Epithelial cell of esophagus (primary cell): ENCODE data around the gene MUC5B.

Experiments used
- DNase-seq: peaks from one replicate; pipeline ENCODE4 v3.0.0; 2010; ENCODE audit warnings: low read depth
- H3K4me3 ChIP-seq: 2 replicates; pipeline ENCODE4 v1.5.1; 2011; ENCODE audit warnings: mild to moderate bottlenecking, low read length, control low read depth
- TF ChIP-seq, protein P1 (sequence below): IDR thresholded peaks from 2 replicates; pipeline ENCODE4 v1.5.1; 2011; ENCODE audit warnings: low read depth, mild to moderate bottlenecking, low read length, control low read depth, inconsistent platforms; ENCODE audit not compliant: insufficient read depth; ENCODE audit errors: missing control alignments

MUC5B gene

DNA sequence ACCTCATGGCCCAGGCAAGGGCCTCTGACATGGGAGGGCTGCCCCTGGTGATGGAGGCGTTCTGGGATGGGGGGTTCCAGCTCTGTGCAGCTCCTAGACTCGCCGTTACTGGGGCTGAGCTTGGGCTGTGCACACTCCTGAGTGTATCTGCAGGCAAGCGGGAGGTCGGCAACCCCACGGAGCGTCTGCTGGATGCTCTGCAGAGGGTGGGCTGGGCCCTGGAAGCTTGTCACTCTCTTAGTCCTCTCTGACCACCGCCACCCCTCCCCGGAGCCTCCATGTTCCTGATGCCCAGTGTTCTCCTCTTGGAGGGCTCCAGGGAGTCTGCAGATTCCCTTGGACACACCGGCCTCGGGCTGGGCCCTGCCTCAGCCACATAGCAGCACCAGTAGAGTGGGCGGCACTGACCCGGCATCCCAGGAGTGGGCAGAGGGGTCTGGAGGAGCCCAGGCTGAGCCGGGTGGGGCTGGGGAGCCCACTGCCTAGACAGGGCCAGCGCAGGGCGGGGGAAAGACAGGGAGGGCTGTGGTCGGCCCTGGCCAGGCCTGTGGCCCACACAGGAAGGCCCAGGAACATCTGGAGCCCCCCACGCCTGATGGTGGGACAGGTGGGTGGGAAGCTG is 20.6 kb upstream of the MUC5B start:
- no peak overlapping the region for H3K4me3 ChIP-seq
- no peak for DNase-seq
- TF ChIP-seq, protein P1, sequence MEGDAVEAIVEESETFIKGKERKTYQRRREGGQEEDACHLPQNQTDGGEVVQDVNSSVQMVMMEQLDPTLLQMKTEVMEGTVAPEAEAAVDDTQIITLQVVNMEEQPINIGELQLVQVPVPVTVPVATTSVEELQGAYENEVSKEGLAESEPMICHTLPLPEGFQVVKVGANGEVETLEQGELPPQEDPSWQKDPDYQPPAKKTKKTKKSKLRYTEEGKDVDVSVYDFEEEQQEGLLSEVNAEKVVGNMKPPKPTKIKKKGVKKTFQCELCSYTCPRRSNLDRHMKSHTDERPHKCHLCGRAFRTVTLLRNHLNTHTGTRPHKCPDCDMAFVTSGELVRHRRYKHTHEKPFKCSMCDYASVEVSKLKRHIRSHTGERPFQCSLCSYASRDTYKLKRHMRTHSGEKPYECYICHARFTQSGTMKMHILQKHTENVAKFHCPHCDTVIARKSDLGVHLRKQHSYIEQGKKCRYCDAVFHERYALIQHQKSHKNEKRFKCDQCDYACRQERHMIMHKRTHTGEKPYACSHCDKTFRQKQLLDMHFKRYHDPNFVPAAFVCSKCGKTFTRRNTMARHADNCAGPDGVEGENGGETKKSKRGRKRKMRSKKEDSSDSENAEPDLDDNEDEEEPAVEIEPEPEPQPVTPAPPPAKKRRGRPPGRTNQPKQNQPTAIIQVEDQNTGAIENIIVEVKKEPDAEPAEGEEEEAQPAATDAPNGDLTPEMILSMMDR, result no peak

- peak; percentile 15 for DNase-seq
- no peak overlapping the region for H3K4me3 ChIP-seq
- TF ChIP-seq, protein P1, result peak; percentile 75
Observed at GRCh38 chr11:1202776-1203504, 19.9 kb upstream of the MUC5B start.

DNA sequence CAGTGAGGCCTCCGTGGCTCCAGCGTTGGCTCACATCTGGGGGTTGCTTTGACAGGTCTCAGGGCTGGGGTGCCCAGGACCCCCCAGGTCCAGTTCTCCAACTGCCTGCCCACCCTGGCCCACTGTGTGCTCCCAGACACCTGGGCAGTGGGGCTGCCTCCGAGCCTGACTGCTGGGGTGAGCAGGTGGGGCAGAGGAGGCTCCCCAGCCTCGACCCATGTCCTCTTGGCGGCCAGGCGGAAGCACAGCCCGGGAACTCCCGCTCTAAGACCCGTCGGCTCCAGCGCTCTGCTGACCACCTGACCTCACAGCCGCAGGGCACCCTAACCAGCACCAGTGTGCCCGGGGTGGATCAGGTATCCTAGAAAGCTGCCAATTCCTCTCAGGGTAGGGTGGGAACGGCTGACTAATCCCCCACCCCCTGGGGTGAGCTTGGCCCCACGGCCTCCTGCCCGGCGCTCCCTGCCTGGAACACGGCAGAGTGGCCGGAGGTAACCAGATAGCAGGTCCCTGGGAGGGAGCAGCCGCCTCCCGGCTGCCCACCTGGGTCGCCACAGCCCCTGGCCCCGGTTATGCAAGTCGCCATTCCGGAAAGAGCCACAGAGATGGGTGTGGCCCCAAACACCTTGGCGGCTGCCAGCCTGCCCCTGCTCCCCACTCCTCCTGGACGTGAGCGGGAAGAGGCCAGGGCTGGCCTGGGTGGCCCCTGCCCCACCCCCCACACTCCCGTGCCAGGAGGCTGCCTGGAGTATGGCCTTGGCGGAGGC is 19.2 kb upstream of the MUC5B start:
- DNase-seq, result no peak
- no peak overlapping the region for H3K4me3 ChIP-seq
- TF ChIP-seq, protein P1, result no peak

DNA sequence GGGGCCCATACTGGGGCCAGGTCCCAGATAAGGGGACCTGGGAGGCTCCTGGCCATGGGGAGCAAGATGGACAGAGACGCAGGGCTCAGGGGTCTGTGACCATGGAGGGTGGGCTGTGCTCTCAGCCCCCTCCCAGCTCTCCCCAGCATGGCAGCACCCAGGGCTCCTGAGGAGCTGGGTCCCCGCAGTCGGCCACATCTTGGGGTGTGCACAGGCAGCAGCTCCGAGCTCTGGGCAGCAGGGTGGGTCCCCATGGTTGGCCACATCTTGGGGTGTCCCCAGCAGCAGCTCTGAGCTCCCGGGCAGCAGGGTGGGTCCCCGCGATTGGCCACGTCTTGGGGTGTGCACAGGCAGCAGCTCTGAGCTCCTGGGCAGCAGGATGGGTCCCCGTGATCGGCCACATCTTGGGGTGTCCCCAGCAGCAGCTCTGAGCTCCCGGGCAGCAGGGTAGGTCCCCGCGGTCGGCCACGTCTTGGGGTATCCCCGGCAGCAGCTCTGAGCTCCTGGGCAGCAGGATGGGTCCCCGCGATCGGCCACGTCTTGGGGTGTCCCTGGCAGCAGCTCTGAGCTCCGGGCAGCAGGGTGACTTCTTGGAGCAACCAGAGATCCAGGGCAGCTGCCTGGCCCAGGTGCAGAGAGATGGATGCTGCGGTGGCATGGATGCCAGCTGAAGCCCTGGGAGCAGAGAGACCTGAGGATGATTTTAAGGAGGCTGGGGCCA is 18.3 kb upstream of the MUC5B start:
- no peak overlapping the region for H3K4me3 ChIP-seq
- no peak for DNase-seq
- TF ChIP-seq, protein P1, result no peak

GRCh38 chr11:1205121-1205986 is 17.5 kb upstream of the MUC5B start:
- no peak overlapping the region for H3K4me3 ChIP-seq
- no peak for DNase-seq
- TF ChIP-seq, protein P1, result no peak

- no peak overlapping the region for H3K4me3 ChIP-seq
- no peak for DNase-seq
- TF ChIP-seq, protein P1, result no peak
Observed at GRCh38 chr11:1205987-1206331, 16.9 kb upstream of the MUC5B start.
